Activated CD8-positive, alpha-beta memory T cell treated with anti-CD3 and anti-CD28 coated beads for 4 hours (primary cell): Measurements from ENCODE around the gene ERGIC1.
"Not testable (repeated sequence)": the region's sequence is repeated elsewhere in the genome, so short reads cannot be mapped to it uniquely, and the experiment has no call there.

Source experiments
- DNase-seq, 2 donors: peaks; one replicate each; pipeline ENCODE4 v3.0.0-alpha.2; 2020; ENCODE audit warnings: low read depth in 2 of 2

Gene ERGIC1

GRCh38 chr5:172830275-172830799, 3.7 kb upstream of the ERGIC1 start:
- no peak for DNase-seq

- DNase-seq, result no peak
These were observed 3.0 kb upstream of the ERGIC1 start for GRCh38 chr5:172830876-172831662.

GRCh38 chr5:172832383-172833315, 1.4 kb upstream of the ERGIC1 start:
- DNase-seq, result no peak

GRCh38 chr5:172833372-172833685, 722 bp upstream of the ERGIC1 start:
- DNase-seq, result no peak

GRCh38 chr5:172834415-172835289, 601 bp downstream of the ERGIC1 start:
- DNase-seq, result no peak

GRCh38 chr5:172835290-172835993, 1.4 kb downstream of the ERGIC1 start:
- DNase-seq, result no peak

- DNase-seq, result no peak
These were observed 1.9 kb downstream of the ERGIC1 start for GRCh38 chr5:172835994-172836356.

- no peak for DNase-seq
These were observed 3.6 kb downstream of the ERGIC1 start for GRCh38 chr5:172837640-172838039.

- no peak for DNase-seq
These were observed 4.3 kb downstream of the ERGIC1 start for GRCh38 chr5:172838151-172838875.

- DNase-seq, result no peak
These were observed 5.8 kb downstream of the ERGIC1 start for GRCh38 chr5:172839669-172840431.

GRCh38 chr5:172840432-172841154, 6.5 kb downstream of the ERGIC1 start:
- no peak for DNase-seq

- DNase-seq, result no peak
These were observed 7.2 kb downstream of the ERGIC1 start for GRCh38 chr5:172841256-172841655.

- DNase-seq, result no peak
These were observed 9.9 kb downstream of the ERGIC1 start for GRCh38 chr5:172843825-172844576.

GRCh38 chr5:172844577-172844838, 10.5 kb downstream of the ERGIC1 start:
- no peak for DNase-seq

- no peak for DNase-seq
These were observed 11.1 kb downstream of the ERGIC1 start for GRCh38 chr5:172845154-172845553.

GRCh38 chr5:172845576-172845975, 11.5 kb downstream of the ERGIC1 start:
- no peak for DNase-seq

GRCh38 chr5:172846249-172846648, 12.2 kb downstream of the ERGIC1 start:
- DNase-seq, result no peak

- DNase-seq, result no peak
These were observed 12.6 kb downstream of the ERGIC1 start for GRCh38 chr5:172846677-172847076.

- not testable (repeated sequence) for DNase-seq
These were observed 13.5 kb downstream of the ERGIC1 start for GRCh38 chr5:172847584-172847983.
